HepG2 (cell line): ENCODE results near the gene SLC27A2. TPM values are rescaled to one million over a fixed set of nuclear protein-coding genes. Genes with fewer than 3 reads are reported as not detected.

Experiments
- ATAC-seq: fragments of 200-7000 bp; cut with Tn5 transposase; 3 replicates; pipeline ENCODE4 v1.9.1; 2020; ENCODE audit warnings: mild to moderate bottlenecking, moderate library complexity
- BruUV-seq: library from RNA; stranded (reverse); fragments of 400-500 nt; replicated peaks from 2 replicates; lab custom pipeline; 2021; lab: Mats Ljungman, UMichigan
- CTCF ChIA-PET: fragments of 300-600 bp; formaldehyde crosslinking; extraction: SDS; loops from one replicate; lab custom pipeline; 2021; ENCODE audit warnings: low total read pairs, inconsistent platforms, low intra/inter-chr PET ratio; lab: Yijun Ruan, JAX
- POLR2A ChIA-PET: fragments of 350-600 bp; sonication (Branson Sonifier 250); formaldehyde crosslinking; loops from one replicate; lab custom pipeline; 2020; ENCODE audit warnings: antibody characterized with exemption, inconsistent platforms; lab: Yijun Ruan, JAX
- DNase-seq: peaks from one replicate; pipeline ENCODE4 v3.0.0-alpha.2; 2015; ENCODE audit warnings: low spot score
- FAIRE-seq: peaks from 3 replicates; lab custom pipeline; 2011; peaks lifted over from hg19 to GRCh38; lab: Jason Lieb, UNC
- H2AFZ ChIP-seq: one replicate; pipeline ENCODE4 v1.6.1; 2011; ENCODE audit warnings: low read length, inconsistent platforms
- H3K27ac ChIP-seq: fragments of 300-600 bp; 3 replicates; pipeline ENCODE4 v1.8.0; 2011; ENCODE audit warnings: mixed run types, mild to moderate bottlenecking, mixed read lengths, low read length, inconsistent platforms; ENCODE audit not compliant: insufficient read depth; ENCODE audit errors: extremely low read length
- H3K27me3 ChIP-seq, 2 experiments: fragments of 200-600 bp in 1 of 2; 2 replicates in 1 of 2; 3 replicates in 1 of 2; pipeline versions ENCODE4 v1.6.0 to v1.8.0; 2011; ENCODE audit warnings: low read length in 2 of 2, mild to moderate bottlenecking in 2 of 2, moderate library complexity in 2 of 2, inconsistent platforms in 1 of 2; ENCODE audit not compliant: insufficient read depth in 2 of 2, control insufficient read depth in 1 of 2
- H3K36me3 ChIP-seq, 2 experiments: fragments of 200-600 bp in 1 of 2; replicated peaks in 1 of 2; 2 replicates in 1 of 2; 3 replicates in 1 of 2; pipeline versions ENCODE4 v1.5.1 to v1.8.0; 2011; ENCODE audit warnings: low read length in 2 of 2, inconsistent platforms in 1 of 2; ENCODE audit not compliant: insufficient read depth in 2 of 2, control insufficient read depth in 1 of 2
- H3K4me1 ChIP-seq: 2 replicates; pipeline ENCODE4 v1.5.1; 2012; ENCODE audit warnings: low read length, inconsistent platforms; ENCODE audit not compliant: insufficient read depth
- H3K4me2 ChIP-seq: 2 replicates; pipeline ENCODE4 v1.6.0; 2011; ENCODE audit warnings: low read depth, low read length, inconsistent platforms
- H3K4me3 ChIP-seq, 3 experiments: fragments of 200-600 bp in 1 of 3; sonication (generic), shearing (Covaris generic) in 1 of 3; replicated peaks in 1 of 3; 2 replicates each; pipeline ENCODE4 v1.5.1; 2011 to 2016; ENCODE audit warnings: low read length in 3 of 3, inconsistent platforms in 2 of 3, low read depth in 2 of 3, mild to moderate bottlenecking in 2 of 3, control low read depth in 1 of 3, mixed read lengths in 1 of 3; ENCODE audit not compliant: insufficient read depth in 1 of 3
- H3K79me2 ChIP-seq: one replicate; pipeline ENCODE4 v1.6.1; 2011; ENCODE audit warnings: low read length, inconsistent platforms; ENCODE audit not compliant: insufficient read depth
- H3K9ac ChIP-seq: 2 replicates; pipeline ENCODE4 v1.6.0; 2011; ENCODE audit warnings: mild to moderate bottlenecking, low read depth, low read length, inconsistent platforms; ENCODE audit not compliant: insufficient read depth
- H3K9me3 ChIP-seq: 2 replicates; pipeline ENCODE4 v1.5.1; 2012; ENCODE audit warnings: mild to moderate bottlenecking, low read length
- H4K20me1 ChIP-seq: 2 replicates; pipeline ENCODE4 v1.6.0; 2011; ENCODE audit warnings: inconsistent platforms, mild to moderate bottlenecking, low read length, moderate library complexity; ENCODE audit not compliant: insufficient read depth
- HMG20A ChIP-seq: IDR thresholded peaks from 2 replicates; pipeline ENCODE4 v1.6.1; 2016; ENCODE audit warnings: borderline replicate concordance
- JUND ChIP-seq: sonication (generic); formaldehyde crosslinking; IDR thresholded peaks from 2 replicates; pipeline ENCODE4 v1.8.0; 2022; ENCODE audit warnings: mild to moderate bottlenecking, missing genetic modification reagents
- RARA ChIP-seq: IDR thresholded peaks from 2 replicates; pipeline ENCODE4 v1.6.1; 2016; ENCODE audit warnings: missing genetic modification reagents, missing compliant biosample characterization
- SALL2 ChIP-seq: sonication (generic); formaldehyde crosslinking; IDR thresholded peaks from 2 replicates; pipeline ENCODE4 v1.8.1; 2023; ENCODE audit warnings: mild to moderate bottlenecking, missing genetic modification reagents, inconsistent platforms
- STAG1 ChIP-seq: sonication (generic); formaldehyde crosslinking; IDR thresholded peaks from 2 replicates; pipeline ENCODE4 v1.4.0; 2020; ENCODE audit warnings: missing genetic modification reagents
- ZNF331 ChIP-seq: sonication (generic); formaldehyde crosslinking; IDR thresholded peaks from 2 replicates; pipeline ENCODE4 v1.4.0; 2020; ENCODE audit warnings: missing genetic modification reagents
- WGBS: methylation state at CpG from one replicate; pipeline ENCODE4 v1.1.6; 2017; ENCODE audit warnings: low lambda C conversion rate; 5-methylcytosine and 5-hydroxymethylcytosine counted together
- in situ Hi-C: cut with HindIII; loops from 2 replicates; pipeline ENCODE4 v1.10.0; 2017; ENCODE audit warnings: low pct_unique_long_range_greater_than_20kb; ENCODE audit not compliant: extremely low pct_ligation_motif_present
- intact Hi-C: fragments of 100-400 bp; cut with micrococcal nuclease; formaldehyde crosslinking; loops from one replicate; pipeline ENCODE4 v1.10.0; 2022; ENCODE audit not compliant: unreplicated experiment
- polyA plus RNA-seq, 8 experiments: library from polyadenylated mRNA; depleted of rRNA in 3 of 8; stranded (reverse) in 7 of 8; unstranded in 1 of 8; fragments of >200 nt; fragmentation: Illumina TruSeq in 4 of 8; extraction: Trizol in 4 of 8; gene quantifications; 2 replicates each; pipeline versions ENCODE4 v1.2.1 to v1.2.3, GENCODE V29; 2011 to 2016; ENCODE audit warnings: low read depth in 4 of 8, missing spikeins in 1 of 8, mixed read lengths in 1 of 8; ENCODE audit not compliant: insufficient read depth in 1 of 8
- total RNA-seq, 5 experiments: library from RNA; depleted of rRNA; stranded (reverse); fragments of >200 nt; fragmentation: Illumina TruSeq; extraction: Trizol; gene quantifications; 2 replicates each; pipeline ENCODE4 v1.2.3, GENCODE V29; 2016; ENCODE audit warnings: low read depth in 1 of 5
- TF ChIP-seq, protein P1 (sequence below): IDR thresholded peaks from 2 replicates; pipeline ENCODE4 v1.4.0; 2020; ENCODE audit warnings: mild to moderate bottlenecking, missing genetic modification reagents
- TF ChIP-seq, protein P2 (sequence below): sonication (generic); formaldehyde crosslinking; IDR thresholded peaks from 2 replicates; pipeline ENCODE4 v1.5.0; 2020; ENCODE audit warnings: mild to moderate bottlenecking, missing genetic modification reagents, moderate library complexity

The SLC27A2 gene
- total and polyA plus RNA-seq, 2 of the 13 experiments (the other 11 are each of a cell fraction or from before 2014, with no cell fraction given), result 14.6 to 23.4 TPM

DNA sequence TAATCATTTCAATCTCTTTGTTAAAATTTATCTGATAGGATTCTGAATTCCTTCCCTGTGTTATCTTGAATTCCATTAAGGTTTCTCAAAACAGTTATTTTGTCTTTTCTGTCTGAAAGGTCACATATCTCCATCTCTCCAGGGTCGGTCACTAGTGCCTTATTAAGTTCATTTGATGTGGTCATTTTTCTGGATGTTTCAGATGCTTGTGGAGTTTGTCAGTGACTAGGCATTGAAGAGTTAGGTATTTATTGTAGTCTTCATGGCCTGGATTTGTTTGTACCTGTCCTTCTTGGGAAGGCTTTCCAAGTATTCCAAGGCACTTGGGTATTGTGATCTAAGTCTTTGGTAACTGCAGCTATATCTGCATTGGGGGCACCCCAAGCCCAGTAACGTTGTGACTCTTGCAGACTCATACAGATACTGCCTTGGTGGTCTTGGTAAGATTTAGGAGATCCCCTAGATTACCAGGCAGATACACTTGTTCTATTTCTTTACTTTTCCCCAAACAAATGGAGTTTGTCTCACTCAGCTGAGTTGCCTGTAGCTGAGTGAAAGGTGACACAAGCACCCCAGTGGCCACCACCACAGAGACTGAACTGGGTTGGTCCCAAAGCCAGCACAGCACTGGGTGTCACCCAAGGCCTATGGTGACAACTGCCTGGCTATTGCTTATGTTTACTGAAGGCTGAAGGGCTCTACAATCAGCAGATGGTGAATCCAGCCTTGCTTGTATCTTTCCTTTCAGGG, 18.9 kb upstream of the SLC27A2 start:
- Histone ChIP-seq H3K4me3 (no peak overlapping the region), H3K4me2 (no peak overlapping the region), H3K79me2 (no peaks in the 10 kb centered on the region), H2AFZ (no peak overlapping the region), H3K27ac (no peak overlapping the region), H3K27me3 (no peaks in the 10 kb centered on the region), H3K9ac (no peak overlapping the region), H3K9me3 (no peaks in the 10 kb centered on the region), H3K4me1 (peaks cover 46% of the 10 kb centered on the region), H4K20me1 (no peaks in the 10 kb centered on the region), H3K36me3 (no peaks in the 10 kb centered on the region)
- 10% methylated on average over 2 of the region's 2 CpGs for WGBS
- in situ Hi-C loops (no loop called here), intact Hi-C loops (no loop called here)
- CTCF ChIA-PET, result no interaction called here
- DNase-seq, result peak; percentile 56
- FAIRE-seq, result no peak
- peak; percentile 32; the same call in 1 of the 3 replicates for ATAC-seq
- POLR2A ChIA-PET, result interaction anchor here (1.2 kb wide), 1 partner anchor 22 kb away, joined by 3 read pairs; no protein-coding TSS in a partner anchor
- TF ChIP-seq RARA (CRISPR knock-in tag) (0 out of 2 replicates have a peak, but pooled peaks have one; percentile 14), JUND (CRISPR knock-in tag) (no peak), STAG1 (CRISPR knock-in tag) (0 out of 2 replicates have a peak, but pooled peaks have one; percentile 3), HMG20A (0 out of 2 replicates have a peak, but pooled peaks have one; percentile 25), ZNF331 (CRISPR knock-in tag) (no peak), SALL2 (CRISPR knock-in tag) (no peak)
- TF ChIP-seq, protein P1, sequence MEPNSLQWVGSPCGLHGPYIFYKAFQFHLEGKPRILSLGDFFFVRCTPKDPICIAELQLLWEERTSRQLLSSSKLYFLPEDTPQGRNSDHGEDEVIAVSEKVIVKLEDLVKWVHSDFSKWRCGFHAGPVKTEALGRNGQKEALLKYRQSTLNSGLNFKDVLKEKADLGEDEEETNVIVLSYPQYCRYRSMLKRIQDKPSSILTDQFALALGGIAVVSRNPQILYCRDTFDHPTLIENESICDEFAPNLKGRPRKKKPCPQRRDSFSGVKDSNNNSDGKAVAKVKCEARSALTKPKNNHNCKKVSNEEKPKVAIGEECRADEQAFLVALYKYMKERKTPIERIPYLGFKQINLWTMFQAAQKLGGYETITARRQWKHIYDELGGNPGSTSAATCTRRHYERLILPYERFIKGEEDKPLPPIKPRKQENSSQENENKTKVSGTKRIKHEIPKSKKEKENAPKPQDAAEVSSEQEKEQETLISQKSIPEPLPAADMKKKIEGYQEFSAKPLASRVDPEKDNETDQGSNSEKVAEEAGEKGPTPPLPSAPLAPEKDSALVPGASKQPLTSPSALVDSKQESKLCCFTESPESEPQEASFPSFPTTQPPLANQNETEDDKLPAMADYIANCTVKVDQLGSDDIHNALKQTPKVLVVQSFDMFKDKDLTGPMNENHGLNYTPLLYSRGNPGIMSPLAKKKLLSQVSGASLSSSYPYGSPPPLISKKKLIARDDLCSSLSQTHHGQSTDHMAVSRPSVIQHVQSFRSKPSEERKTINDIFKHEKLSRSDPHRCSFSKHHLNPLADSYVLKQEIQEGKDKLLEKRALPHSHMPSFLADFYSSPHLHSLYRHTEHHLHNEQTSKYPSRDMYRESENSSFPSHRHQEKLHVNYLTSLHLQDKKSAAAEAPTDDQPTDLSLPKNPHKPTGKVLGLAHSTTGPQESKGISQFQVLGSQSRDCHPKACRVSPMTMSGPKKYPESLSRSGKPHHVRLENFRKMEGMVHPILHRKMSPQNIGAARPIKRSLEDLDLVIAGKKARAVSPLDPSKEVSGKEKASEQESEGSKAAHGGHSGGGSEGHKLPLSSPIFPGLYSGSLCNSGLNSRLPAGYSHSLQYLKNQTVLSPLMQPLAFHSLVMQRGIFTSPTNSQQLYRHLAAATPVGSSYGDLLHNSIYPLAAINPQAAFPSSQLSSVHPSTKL (CRISPR knock-in tag), result 0 out of 2 replicates have a peak, but pooled peaks have one; percentile 8
- TF ChIP-seq, protein P2, sequence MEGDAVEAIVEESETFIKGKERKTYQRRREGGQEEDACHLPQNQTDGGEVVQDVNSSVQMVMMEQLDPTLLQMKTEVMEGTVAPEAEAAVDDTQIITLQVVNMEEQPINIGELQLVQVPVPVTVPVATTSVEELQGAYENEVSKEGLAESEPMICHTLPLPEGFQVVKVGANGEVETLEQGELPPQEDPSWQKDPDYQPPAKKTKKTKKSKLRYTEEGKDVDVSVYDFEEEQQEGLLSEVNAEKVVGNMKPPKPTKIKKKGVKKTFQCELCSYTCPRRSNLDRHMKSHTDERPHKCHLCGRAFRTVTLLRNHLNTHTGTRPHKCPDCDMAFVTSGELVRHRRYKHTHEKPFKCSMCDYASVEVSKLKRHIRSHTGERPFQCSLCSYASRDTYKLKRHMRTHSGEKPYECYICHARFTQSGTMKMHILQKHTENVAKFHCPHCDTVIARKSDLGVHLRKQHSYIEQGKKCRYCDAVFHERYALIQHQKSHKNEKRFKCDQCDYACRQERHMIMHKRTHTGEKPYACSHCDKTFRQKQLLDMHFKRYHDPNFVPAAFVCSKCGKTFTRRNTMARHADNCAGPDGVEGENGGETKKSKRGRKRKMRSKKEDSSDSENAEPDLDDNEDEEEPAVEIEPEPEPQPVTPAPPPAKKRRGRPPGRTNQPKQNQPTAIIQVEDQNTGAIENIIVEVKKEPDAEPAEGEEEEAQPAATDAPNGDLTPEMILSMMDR (CRISPR knock-in tag), result peak; percentile 17; the same call in 1 of the 2 replicates
- BruUV-seq, result no TSS peak
